ENCODE results near the gene STK16. TPM values are rescaled to one million over a fixed set of nuclear protein-coding genes. Genes with fewer than 3 reads are reported as not detected.

Gene STK16
- total and polyA plus RNA-seq, 2 of the 13 experiments (the other 11 are each of a cell fraction or from before 2014, with no cell fraction given) = 28.0 to 50.9 TPM

- 0 out of 2 replicates have a peak, but pooled peaks have one; percentile 46 for TF ChIP-seq ZNF318 (CRISPR knock-in tag; IDR thresholded peaks at IDR 0.05)
- no peak for TF ChIP-seq ZNF20 (CRISPR knock-in tag; IDR thresholded peaks at IDR 0.05)
- no peak; the same call in 1 of the 2 replicates for TF ChIP-seq FOSL2 (CRISPR knock-in tag; IDR thresholded peaks at IDR 0.05)
- no peak for TF ChIP-seq MBD4 (IDR thresholded peaks at IDR 0.05; ENCODE audit: borderline replicate concordance, low read length)
- TF ChIP-seq PTBP1 (IDR thresholded peaks at IDR 0.05; ENCODE audit: low read depth, low read length, poor library complexity, severe bottlenecking) = no peak
- TF ChIP-seq ZNF274 (CRISPR knock-in tag; IDR thresholded peaks at IDR 0.05) = peak; percentile 60
- TF ChIP-seq SP2 (CRISPR knock-in tag; IDR thresholded peaks at IDR 0.05) = no peak
- TF ChIP-seq ZNF230 (CRISPR knock-in tag; IDR thresholded peaks at IDR 0.05) = 0 out of 2 replicates have a peak, but pooled peaks have one; percentile 55
- peak; percentile 77; the same call in 1 of the 2 replicates for TF ChIP-seq ZNF567 (CRISPR knock-in tag; IDR thresholded peaks at IDR 0.05; ENCODE audit: borderline replicate concordance)
- TF ChIP-seq, protein P1, sequence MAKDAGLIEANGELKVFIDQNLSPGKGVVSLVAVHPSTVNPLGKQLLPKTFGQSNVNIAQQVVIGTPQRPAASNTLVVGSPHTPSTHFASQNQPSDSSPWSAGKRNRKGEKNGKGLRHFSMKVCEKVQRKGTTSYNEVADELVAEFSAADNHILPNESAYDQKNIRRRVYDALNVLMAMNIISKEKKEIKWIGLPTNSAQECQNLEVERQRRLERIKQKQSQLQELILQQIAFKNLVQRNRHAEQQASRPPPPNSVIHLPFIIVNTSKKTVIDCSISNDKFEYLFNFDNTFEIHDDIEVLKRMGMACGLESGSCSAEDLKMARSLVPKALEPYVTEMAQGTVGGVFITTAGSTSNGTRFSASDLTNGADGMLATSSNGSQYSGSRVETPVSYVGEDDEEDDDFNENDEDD (CRISPR knock-in tag; IDR thresholded peaks at IDR 0.05; ENCODE audit: borderline replicate concordance) = no peak
- no peak for TF ChIP-seq CENPT (CRISPR knock-in tag; IDR thresholded peaks at IDR 0.05; ENCODE audit: low read depth)
- TF ChIP-seq, protein P2, sequence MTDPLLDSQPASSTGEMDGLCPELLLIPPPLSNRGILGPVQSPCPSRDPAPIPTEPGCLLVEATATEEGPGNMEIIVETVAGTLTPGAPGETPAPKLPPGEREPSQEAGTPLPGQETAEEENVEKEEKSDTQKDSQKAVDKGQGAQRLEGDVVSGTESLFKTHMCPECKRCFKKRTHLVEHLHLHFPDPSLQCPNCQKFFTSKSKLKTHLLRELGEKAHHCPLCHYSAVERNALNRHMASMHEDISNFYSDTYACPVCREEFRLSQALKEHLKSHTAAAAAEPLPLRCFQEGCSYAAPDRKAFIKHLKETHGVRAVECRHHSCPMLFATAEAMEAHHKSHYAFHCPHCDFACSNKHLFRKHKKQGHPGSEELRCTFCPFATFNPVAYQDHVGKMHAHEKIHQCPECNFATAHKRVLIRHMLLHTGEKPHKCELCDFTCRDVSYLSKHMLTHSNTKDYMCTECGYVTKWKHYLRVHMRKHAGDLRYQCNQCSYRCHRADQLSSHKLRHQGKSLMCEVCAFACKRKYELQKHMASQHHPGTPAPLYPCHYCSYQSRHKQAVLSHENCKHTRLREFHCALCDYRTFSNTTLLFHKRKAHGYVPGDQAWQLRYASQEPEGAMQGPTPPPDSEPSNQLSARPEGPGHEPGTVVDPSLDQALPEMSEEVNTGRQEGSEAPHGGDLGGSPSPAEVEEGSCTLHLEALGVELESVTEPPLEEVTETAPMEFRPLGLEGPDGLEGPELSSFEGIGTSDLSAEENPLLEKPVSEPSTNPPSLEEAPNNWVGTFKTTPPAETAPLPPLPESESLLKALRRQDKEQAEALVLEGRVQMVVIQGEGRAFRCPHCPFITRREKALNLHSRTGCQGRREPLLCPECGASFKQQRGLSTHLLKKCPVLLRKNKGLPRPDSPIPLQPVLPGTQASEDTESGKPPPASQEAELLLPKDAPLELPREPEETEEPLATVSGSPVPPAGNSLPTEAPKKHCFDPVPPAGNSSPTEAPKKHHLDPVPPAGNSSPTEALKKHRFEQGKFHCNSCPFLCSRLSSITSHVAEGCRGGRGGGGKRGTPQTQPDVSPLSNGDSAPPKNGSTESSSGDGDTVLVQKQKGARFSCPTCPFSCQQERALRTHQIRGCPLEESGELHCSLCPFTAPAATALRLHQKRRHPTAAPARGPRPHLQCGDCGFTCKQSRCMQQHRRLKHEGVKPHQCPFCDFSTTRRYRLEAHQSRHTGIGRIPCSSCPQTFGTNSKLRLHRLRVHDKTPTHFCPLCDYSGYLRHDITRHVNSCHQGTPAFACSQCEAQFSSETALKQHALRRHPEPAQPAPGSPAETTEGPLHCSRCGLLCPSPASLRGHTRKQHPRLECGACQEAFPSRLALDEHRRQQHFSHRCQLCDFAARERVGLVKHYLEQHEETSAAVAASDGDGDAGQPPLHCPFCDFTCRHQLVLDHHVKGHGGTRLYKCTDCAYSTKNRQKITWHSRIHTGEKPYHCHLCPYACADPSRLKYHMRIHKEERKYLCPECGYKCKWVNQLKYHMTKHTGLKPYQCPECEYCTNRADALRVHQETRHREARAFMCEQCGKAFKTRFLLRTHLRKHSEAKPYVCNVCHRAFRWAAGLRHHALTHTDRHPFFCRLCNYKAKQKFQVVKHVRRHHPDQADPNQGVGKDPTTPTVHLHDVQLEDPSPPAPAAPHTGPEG (CRISPR knock-in tag; IDR thresholded peaks at IDR 0.05) = no peak
These were observed 32.7 kb downstream of the STK16 start (continued) for GRCh38 chr2:219277703-219278654.
